GM18870 (cell line): ENCODE measurements around the gene ACAA1.
"Not testable (repeated sequence)": the region's sequence is repeated elsewhere in the genome, so short reads cannot be mapped to it uniquely, and the experiment has no call there.

Experiments
- ATAC-seq: cut with Tn5 transposase; IDR thresholded peaks from one replicate; pipeline ENCODE4 v1.9.1; 2021; ENCODE audit warnings: moderate library complexity; ENCODE audit not compliant: unreplicated experiment

Gene ACAA1

GRCh38 chr3:38083871-38084333, 53.0 kb downstream of the ACAA1 start:
- no peak for ATAC-seq

GRCh38 chr3:38083254-38083653, 53.7 kb downstream of the ACAA1 start:
- not testable (repeated sequence) for ATAC-seq

DNA sequence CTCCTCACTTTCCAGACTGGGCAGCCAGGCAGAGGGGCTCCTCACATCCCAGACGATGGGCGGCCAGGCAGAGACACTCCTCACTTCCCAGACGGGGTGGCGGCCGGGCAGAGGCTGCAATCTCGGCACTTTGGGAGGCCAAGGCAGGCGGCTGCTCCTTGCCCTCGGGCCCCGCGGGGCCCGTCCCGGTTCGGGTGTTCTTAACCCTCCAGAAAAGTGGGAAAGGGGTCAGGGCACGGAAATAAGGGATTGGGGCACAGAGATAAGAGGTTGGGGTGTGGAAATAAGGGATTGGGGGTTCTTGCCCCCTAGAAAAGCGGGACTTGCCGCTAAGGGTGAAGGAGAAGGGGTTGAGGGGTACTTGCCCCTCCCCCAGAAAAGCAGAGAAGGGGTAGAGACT, 54.6 kb downstream of the ACAA1 start:
- ATAC-seq, result not testable (repeated sequence)

GRCh38 chr3:38077073-38077472, 59.9 kb downstream of the ACAA1 start:
- ATAC-seq, result not testable (repeated sequence)
